ENCODE measurements around the gene DCPS. TPM values are rescaled to one million over a fixed set of nuclear protein-coding genes. Genes with fewer than 3 reads are reported as not detected.
"Not testable (repeated sequence)": the region's sequence is repeated elsewhere in the genome, so short reads cannot be mapped to it uniquely, and the experiment has no call there.

Gene DCPS
- total RNA-seq, 1 experiment from 2014 or later: 33.2 TPM

DNA sequence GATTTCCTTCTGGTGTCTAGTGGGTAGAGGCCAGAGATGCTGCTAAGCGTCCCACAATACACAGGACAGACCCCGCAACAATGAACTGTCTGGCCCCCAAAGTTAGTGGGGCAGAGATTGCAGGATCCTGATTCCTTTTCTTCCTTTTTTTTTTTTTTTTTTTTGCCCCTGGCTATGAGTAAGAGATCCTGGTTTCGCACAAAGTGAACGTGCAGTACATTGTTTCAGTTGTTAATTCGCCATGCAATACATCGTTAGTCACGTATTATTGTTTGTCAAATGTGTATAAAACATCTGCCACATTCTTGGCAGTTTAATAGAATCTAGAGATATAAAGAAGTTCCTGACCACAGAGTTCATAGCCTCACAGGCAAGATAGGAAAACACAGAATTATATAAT is 71.9 kb downstream of the DCPS start:
- H3K9me3 Mint-ChIP-seq (ENCODE audit: low read depth, unreplicated experiment): no peaks in the 10 kb centered on the region
- CTCF ChIA-PET: no interaction called here
- TF ChIP-seq, protein P1, sequence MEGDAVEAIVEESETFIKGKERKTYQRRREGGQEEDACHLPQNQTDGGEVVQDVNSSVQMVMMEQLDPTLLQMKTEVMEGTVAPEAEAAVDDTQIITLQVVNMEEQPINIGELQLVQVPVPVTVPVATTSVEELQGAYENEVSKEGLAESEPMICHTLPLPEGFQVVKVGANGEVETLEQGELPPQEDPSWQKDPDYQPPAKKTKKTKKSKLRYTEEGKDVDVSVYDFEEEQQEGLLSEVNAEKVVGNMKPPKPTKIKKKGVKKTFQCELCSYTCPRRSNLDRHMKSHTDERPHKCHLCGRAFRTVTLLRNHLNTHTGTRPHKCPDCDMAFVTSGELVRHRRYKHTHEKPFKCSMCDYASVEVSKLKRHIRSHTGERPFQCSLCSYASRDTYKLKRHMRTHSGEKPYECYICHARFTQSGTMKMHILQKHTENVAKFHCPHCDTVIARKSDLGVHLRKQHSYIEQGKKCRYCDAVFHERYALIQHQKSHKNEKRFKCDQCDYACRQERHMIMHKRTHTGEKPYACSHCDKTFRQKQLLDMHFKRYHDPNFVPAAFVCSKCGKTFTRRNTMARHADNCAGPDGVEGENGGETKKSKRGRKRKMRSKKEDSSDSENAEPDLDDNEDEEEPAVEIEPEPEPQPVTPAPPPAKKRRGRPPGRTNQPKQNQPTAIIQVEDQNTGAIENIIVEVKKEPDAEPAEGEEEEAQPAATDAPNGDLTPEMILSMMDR (IDR thresholded peaks at IDR 0.05; ENCODE audit: unreplicated experiment): no peak
- DNase-seq: no peak
- H3K27me3 Mint-ChIP-seq (ENCODE audit: unreplicated experiment): no peaks in the 10 kb centered on the region
- H3K27ac Mint-ChIP-seq (ENCODE audit: unreplicated experiment): no peak overlapping the region
- H3K36me3 Mint-ChIP-seq (ENCODE audit: insufficient read depth, unreplicated experiment): no peaks in the 10 kb centered on the region
- no TSS peak for BruUV-seq (replicated peaks)
- no peak overlapping the region for H3K4me3 Mint-ChIP-seq (ENCODE audit: low read depth, unreplicated experiment)
- intact Hi-C loops (cut with micrococcal nuclease; ENCODE audit: unreplicated experiment): no loop called here
- H3K4me1 Mint-ChIP-seq (ENCODE audit: low read depth, unreplicated experiment): peaks cover 10% of the 10 kb centered on the region

DNA sequence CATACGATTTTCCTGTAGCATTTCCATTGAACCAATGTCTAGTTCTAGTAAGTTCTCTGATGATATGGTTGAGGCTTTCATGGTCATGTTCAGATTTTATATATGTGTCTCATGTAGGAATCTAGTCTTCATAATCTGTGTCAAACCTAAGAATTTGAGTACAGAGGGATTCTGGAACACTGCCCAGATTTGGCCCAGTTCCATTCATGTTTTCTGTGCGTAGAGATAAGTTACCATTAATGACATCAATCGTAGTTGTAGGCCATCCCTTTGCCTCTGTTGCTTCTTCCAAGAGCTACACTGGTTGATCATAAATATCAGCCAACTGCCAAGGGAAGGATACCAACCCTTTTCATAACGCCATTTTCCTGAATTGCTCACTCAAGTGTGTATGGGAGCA is 74.9 kb downstream of the DCPS start:
- H3K4me3 Mint-ChIP-seq (ENCODE audit: low read depth, unreplicated experiment): no peak overlapping the region
- no peaks in the 10 kb centered on the region for H3K27me3 Mint-ChIP-seq (ENCODE audit: unreplicated experiment)
- no TSS peak for BruUV-seq (replicated peaks)
- TF ChIP-seq, protein P1 (IDR thresholded peaks at IDR 0.05; ENCODE audit: unreplicated experiment): no peak
- no peak overlapping the region for H3K27ac Mint-ChIP-seq (ENCODE audit: unreplicated experiment)
- H3K4me1 Mint-ChIP-seq (ENCODE audit: low read depth, unreplicated experiment): no peaks in the 10 kb centered on the region
- no peaks in the 10 kb centered on the region for H3K9me3 Mint-ChIP-seq (ENCODE audit: low read depth, unreplicated experiment)
- intact Hi-C loops (cut with micrococcal nuclease; ENCODE audit: unreplicated experiment): no loop called here
- no peak for DNase-seq
- CTCF ChIA-PET: no interaction called here
- no peaks in the 10 kb centered on the region for H3K36me3 Mint-ChIP-seq (ENCODE audit: insufficient read depth, unreplicated experiment)

DNA sequence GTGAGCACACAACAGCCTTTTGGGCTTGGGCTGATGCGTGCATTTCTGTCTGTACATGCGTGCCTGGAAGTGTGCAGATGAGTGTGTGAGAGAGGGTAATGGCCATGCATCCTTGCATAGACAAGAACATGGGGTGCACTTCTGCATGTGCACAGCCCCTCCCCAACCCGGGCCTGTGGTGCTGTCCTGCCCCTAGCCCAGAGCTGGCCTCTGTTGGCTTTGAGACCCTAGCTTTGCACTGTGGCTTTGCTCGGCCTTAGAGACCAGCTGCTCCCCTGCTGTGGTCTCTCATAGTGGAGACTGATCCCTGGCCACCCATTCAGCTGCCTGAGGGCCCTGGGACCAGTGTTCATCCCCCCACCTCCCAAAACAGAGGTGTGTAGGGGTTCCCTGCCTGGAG is 77.0 kb downstream of the DCPS start:
- CTCF ChIA-PET: no interaction called here
- intact Hi-C loops (cut with micrococcal nuclease; ENCODE audit: unreplicated experiment): no loop called here
- peaks cover 2% of the 10 kb centered on the region for H3K4me1 Mint-ChIP-seq (ENCODE audit: low read depth, unreplicated experiment)

DNA sequence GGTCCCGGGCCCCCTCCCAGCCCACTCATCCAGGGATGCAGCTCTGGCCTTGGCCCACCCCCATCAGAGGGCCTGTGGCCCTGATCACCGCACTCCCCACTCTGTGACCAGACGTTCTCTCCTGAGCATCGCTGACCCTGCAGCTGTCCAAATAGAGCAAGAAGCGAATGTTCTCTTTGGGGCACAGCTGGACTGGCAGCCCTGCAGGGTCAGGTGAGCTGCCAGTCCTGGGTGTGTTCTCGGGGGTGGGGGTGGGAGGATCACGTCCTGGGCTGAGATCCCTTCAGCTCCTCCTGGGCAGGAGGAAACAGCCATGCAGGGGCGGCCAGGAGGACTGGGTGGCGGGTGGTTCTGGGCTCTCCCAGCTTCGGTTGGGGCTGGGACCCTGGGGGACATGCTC is 78.1 kb downstream of the DCPS start:
- H3K9me3 Mint-ChIP-seq (ENCODE audit: low read depth, unreplicated experiment); DNase-seq; H3K4me1 Mint-ChIP-seq (ENCODE audit: low read depth, unreplicated experiment); H3K36me3 Mint-ChIP-seq (ENCODE audit: insufficient read depth, unreplicated experiment); H3K4me3 Mint-ChIP-seq (ENCODE audit: low read depth, unreplicated experiment); CTCF ChIA-PET; H3K27ac Mint-ChIP-seq (ENCODE audit: unreplicated experiment); H3K27me3 Mint-ChIP-seq (ENCODE audit: unreplicated experiment); BruUV-seq (replicated peaks); intact Hi-C loops (cut with micrococcal nuclease; ENCODE audit: unreplicated experiment): not testable (repeated sequence)

More for the DNA sequence above, 77.0 kb downstream of the DCPS start:
- H3K27me3 Mint-ChIP-seq (ENCODE audit: unreplicated experiment): no peaks in the 10 kb centered on the region
- H3K9me3 Mint-ChIP-seq (ENCODE audit: low read depth, unreplicated experiment): no peaks in the 10 kb centered on the region
- H3K36me3 Mint-ChIP-seq (ENCODE audit: insufficient read depth, unreplicated experiment): no peaks in the 10 kb centered on the region
- H3K27ac Mint-ChIP-seq (ENCODE audit: unreplicated experiment): no peak overlapping the region
- no peak overlapping the region for H3K4me3 Mint-ChIP-seq (ENCODE audit: low read depth, unreplicated experiment)
- TF ChIP-seq, protein P1 (IDR thresholded peaks at IDR 0.05; ENCODE audit: unreplicated experiment): no peak
- no peak for DNase-seq
- BruUV-seq (replicated peaks): no TSS peak

DNA sequence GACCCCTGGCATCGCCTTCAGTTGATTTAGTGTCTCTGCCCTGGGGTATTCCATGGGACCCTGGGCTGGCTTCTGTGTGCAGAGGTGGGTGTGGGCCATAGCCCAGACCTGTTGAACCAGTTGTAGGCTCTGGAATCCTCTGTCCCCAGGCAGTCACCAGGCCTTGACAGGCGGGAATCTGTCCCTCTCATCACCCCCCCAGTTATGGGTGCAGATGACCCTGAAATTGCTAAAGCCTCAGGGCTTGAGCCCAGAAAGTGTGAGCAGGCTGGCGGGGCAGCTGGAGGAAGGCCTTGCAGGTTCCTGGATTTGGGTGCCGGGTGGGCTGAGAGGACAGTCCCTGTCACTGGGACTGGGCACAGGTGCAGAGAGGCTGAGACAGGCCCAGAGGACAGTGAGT is 78.8 kb downstream of the DCPS start:
- intact Hi-C loops (cut with micrococcal nuclease; ENCODE audit: unreplicated experiment); H3K27ac Mint-ChIP-seq (ENCODE audit: unreplicated experiment); H3K4me1 Mint-ChIP-seq (ENCODE audit: low read depth, unreplicated experiment); H3K9me3 Mint-ChIP-seq (ENCODE audit: low read depth, unreplicated experiment); H3K4me3 Mint-ChIP-seq (ENCODE audit: low read depth, unreplicated experiment); H3K36me3 Mint-ChIP-seq (ENCODE audit: insufficient read depth, unreplicated experiment); DNase-seq; CTCF ChIA-PET; H3K27me3 Mint-ChIP-seq (ENCODE audit: unreplicated experiment); BruUV-seq (replicated peaks): not testable (repeated sequence)

Data from Calu3 (cell line).